Prostate gland (tissue), 2 donors: Measurements from ENCODE around the gene CAPN13. TPM values are rescaled to one million over a fixed set of nuclear protein-coding genes. Genes with fewer than 3 reads are reported as not detected.

Experiments used
- DNase-seq: peaks from one replicate; pipeline ENCODE4 v3.0.0-alpha.2; 2019; ENCODE audit warnings: low spot score
- H3K27ac ChIP-seq, 2 donors: fragments of 200-600 bp; sonication (generic); 2 replicates each; pipeline ENCODE4 v1.5.1; 2017 to 2019
- H3K27me3 ChIP-seq: fragments of 200-600 bp; sonication (generic); replicated peaks from 2 replicates; pipeline ENCODE4 v1.5.1; 2019; ENCODE audit not compliant: insufficient read depth
- H3K36me3 ChIP-seq, 2 donors: fragments of 200-600 bp; sonication (generic); 1 replicate in 1 of 2; 2 replicates in 1 of 2; pipeline versions ENCODE4 v1.5.1 to v1.8.1; 2017 to 2019
- H3K4me1 ChIP-seq: fragments of 200-600 bp; sonication (generic); replicated peaks from 2 replicates; pipeline ENCODE4 v1.5.1; 2019
- H3K4me3 ChIP-seq, 2 donors: fragments of 200-600 bp; sonication (generic); 2 replicates each; pipeline ENCODE4 v1.5.1; 2017 to 2019
- H3K9me3 ChIP-seq: fragments of 200-600 bp; sonication (generic); 2 replicates; pipeline ENCODE4 v1.5.1; 2017
- CTCF ChIP-seq, 4 experiments: fragments of 200-600 bp in 2 of 4; fragments of 450-650 bp in 2 of 4; sonication (generic) in 2 of 4; IDR thresholded peaks; 1 replicate in 3 of 4; 2 replicates in 1 of 4; pipeline ENCODE4 v1.5.1; 2016 to 2019; ENCODE audit warnings: antibody characterized with exemption in 4 of 4, mild to moderate bottlenecking in 2 of 4, moderate library complexity in 2 of 4
- POLR2A ChIP-seq: fragments of 450-650 bp; IDR thresholded peaks from one replicate; pipeline ENCODE4 v1.6.1; 2016; ENCODE audit warnings: antibody characterized with exemption, mild to moderate bottlenecking
- POLR2AphosphoS5 ChIP-seq: sonication (generic); formaldehyde crosslinking; IDR thresholded peaks from one replicate; pipeline ENCODE4 v1.6.1; 2017; ENCODE audit warnings: antibody characterized with exemption
- WGBS: methylation state at CpG from one replicate; pipeline ENCODE4 v1.1.5; 2018; 5-methylcytosine and 5-hydroxymethylcytosine counted together
- intact Hi-C: fragments of 100-400 bp; cut with DNase I; formaldehyde crosslinking; loops from one replicate; pipeline ENCODE4 v1.14.2; 2022
- total RNA-seq, 2 donors: library from RNA; depleted of rRNA; stranded (reverse); fragments of >200 nt; gene quantifications; one replicate each; pipeline ENCODE4 v1.1.0, GENCODE V29; 2016

The CAPN13 gene
- total RNA-seq, 2 donors from 2014 or later = 2.0 to 5.7 TPM

- no peak for DNase-seq
- 76% methylated on average over 6 of the region's 6 CpGs for WGBS
- Histone ChIP-seq H3K9me3 (no peaks in the 10 kb centered on the region), H3K4me1 (no peaks in the 10 kb centered on the region), H3K27me3 (no peaks in the 10 kb centered on the region), H3K27ac (no peak overlapping the region), H3K4me3 (no peak overlapping the region), H3K36me3 (no peaks in the 10 kb centered on the region)
- intact Hi-C loops = no loop called here
- TF ChIP-seq POLR2A = no peak
- TF ChIP-seq CTCF (IDR thresholded peaks at IDR 0.05) = no peak
- no peak for TF ChIP-seq POLR2AphosphoS5
Measured at GRCh38 chr2:30731706-30732105, 75.5 kb downstream of the CAPN13 start.

- no peak for TF ChIP-seq CTCF (IDR thresholded peaks at IDR 0.05)
- no peak for TF ChIP-seq POLR2A
- TF ChIP-seq POLR2AphosphoS5 = no peak
- no peak overlapping the region for H3K27ac ChIP-seq
- H3K4me3 ChIP-seq = no peak overlapping the region
- no peaks in the 10 kb centered on the region for H3K36me3 ChIP-seq
- DNase-seq = no peak
- no peaks in the 10 kb centered on the region for H3K27me3 ChIP-seq
- intact Hi-C loops = no loop called here
- 89% methylated on average over 16 of the region's 16 CpGs for WGBS
- H3K4me1 ChIP-seq = no peaks in the 10 kb centered on the region
- H3K9me3 ChIP-seq = no peaks in the 10 kb centered on the region
Measured at GRCh38 chr2:30730736-30731647, 76.3 kb downstream of the CAPN13 start.

GRCh38 chr2:30729031-30729430 lies 78.2 kb downstream of the CAPN13 start:
- intact Hi-C loops = no loop called here
- Histone ChIP-seq H3K36me3 (no peaks in the 10 kb centered on the region), H3K27me3 (no peaks in the 10 kb centered on the region), H3K4me1 (no peaks in the 10 kb centered on the region), H3K9me3 (no peaks in the 10 kb centered on the region), H3K27ac (no peak overlapping the region), H3K4me3 (no peak overlapping the region)
- DNase-seq = no peak
- TF ChIP-seq POLR2AphosphoS5 (no peak), POLR2A (no peak), CTCF (IDR thresholded peaks at IDR 0.05) (no peak)
- 83% methylated on average over 5 of the region's 5 CpGs for WGBS

GRCh38 chr2:30722936-30723725 lies 84.1 kb downstream of the CAPN13 start:
- Histone ChIP-seq H3K9me3 (no peaks in the 10 kb centered on the region), H3K27me3 (no peaks in the 10 kb centered on the region), H3K4me3 (no peak overlapping the region), H3K36me3 (no peaks in the 10 kb centered on the region), H3K4me1 (no peaks in the 10 kb centered on the region), H3K27ac (no peak overlapping the region)
- TF ChIP-seq POLR2AphosphoS5 (no peak), POLR2A (no peak), CTCF (IDR thresholded peaks at IDR 0.05) (no peak)
- DNase-seq = no peak
- WGBS = 79% methylated on average over 4 of the region's 4 CpGs
- intact Hi-C loops = no loop called here
